Cardiac fibroblast (primary cell): ENCODE results near the gene OR2T29.
"Not testable (repeated sequence)": the region's sequence is repeated elsewhere in the genome, so short reads cannot be mapped to it uniquely, and the experiment has no call there.

ENCODE experiments used
- DNase-seq, 2 donors: peaks; one replicate each; pipeline versions ENCODE4 v3.0.0 to v3.0.0-alpha.2; 2010; ENCODE audit warnings: low read depth in 2 of 2
- H3K4me3 ChIP-seq, 2 donors: replicated peaks in 1 of 2; 1 replicate in 1 of 2; 2 replicates in 1 of 2; pipeline ENCODE4 v1.5.1; 2011; ENCODE audit warnings: low read depth in 2 of 2, low read length in 2 of 2, mild to moderate bottlenecking in 2 of 2, moderate library complexity in 1 of 2
- TF ChIP-seq, protein P1 (sequence below): IDR thresholded peaks from one replicate; pipeline ENCODE4 v1.5.1; 2011; ENCODE audit warnings: low read depth, mild to moderate bottlenecking, low read length, inconsistent platforms

Gene OR2T29, protein sequence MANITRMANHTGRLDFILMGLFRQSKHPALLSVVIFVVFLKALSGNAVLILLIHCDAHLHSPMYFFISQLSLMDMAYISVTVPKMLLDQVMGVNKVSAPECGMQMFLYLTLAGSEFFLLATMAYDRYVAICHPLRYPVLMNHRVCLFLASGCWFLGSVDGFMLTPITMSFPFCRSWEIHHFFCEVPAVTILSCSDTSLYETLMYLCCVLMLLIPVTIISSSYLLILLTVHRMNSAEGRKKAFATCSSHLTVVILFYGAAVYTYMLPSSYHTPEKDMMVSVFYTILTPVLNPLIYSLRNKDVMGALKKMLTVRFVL

DNA sequence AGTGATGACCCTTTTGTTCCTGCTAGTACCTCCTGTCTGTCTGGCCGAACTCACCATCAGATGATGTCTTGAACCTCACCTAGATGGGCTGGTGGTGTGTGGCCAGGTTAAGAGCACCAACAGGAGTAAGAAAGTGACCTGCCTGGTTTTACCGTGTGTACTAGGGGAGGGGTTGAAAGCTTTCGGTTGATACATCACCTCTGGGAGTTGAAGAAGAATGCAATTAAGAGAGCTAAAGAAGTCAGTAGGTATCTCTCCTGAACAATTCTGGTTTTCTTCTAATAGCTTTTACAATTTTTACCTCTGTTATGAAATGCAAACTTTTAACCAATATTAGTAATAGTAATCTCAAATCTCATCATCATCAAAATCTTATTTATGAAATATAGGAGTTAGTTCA is at the start of gene OR2T29:
TSS of gene OR2T29 (minus strand) at position 101 of the 400 bp plus-strand sequence. CDS start 3,281 bp downstream, outside the sequence.
- not testable (repeated sequence) for H3K4me3 ChIP-seq, DNase-seq

DNA sequence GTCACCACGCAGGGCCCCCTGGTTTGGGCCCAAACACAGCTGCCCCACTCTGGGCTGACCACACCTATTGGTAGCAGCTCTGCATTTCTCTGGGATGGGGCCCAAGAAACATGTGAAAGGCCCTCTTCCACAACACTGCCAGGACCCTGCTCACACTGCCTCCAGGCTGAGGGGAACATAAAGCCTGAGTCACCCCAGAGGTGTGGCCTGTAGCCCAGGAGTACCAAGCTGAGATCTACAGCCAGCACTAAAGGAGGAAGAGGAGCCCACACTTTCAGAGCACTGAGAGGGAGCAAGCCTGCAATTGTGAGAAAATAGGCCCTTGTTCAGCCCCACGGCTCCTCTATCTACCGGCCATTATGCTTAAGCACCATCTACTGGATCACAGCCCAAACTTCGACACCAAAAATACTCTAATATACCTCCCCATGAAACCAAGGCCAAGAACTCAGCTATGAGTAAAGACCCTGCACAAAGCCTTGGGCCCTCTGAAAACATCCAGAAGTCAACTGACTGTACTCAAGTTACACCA is 49.4 kb upstream of the OR2T29 start:
- no peak for DNase-seq

DNA sequence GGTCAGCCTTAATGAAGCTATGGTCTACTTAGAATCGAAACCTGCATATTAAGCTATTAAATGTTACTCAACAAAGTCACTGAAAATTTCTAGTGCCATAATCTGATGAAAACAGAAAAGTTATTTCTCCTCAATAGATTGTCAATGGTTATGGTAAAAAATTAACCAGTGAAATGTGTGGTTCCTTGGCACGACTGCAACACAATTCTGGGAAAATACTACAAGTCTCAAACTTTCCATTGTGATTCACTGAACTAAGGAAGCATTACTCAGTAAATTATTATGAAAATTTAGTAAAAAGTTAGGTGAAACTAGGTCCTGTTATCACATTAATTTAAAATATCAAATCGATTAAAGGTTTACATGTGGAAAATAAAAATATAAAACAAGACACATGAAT is 47.7 kb upstream of the OR2T29 start:
- DNase-seq = no peak
- TF ChIP-seq, protein P1, sequence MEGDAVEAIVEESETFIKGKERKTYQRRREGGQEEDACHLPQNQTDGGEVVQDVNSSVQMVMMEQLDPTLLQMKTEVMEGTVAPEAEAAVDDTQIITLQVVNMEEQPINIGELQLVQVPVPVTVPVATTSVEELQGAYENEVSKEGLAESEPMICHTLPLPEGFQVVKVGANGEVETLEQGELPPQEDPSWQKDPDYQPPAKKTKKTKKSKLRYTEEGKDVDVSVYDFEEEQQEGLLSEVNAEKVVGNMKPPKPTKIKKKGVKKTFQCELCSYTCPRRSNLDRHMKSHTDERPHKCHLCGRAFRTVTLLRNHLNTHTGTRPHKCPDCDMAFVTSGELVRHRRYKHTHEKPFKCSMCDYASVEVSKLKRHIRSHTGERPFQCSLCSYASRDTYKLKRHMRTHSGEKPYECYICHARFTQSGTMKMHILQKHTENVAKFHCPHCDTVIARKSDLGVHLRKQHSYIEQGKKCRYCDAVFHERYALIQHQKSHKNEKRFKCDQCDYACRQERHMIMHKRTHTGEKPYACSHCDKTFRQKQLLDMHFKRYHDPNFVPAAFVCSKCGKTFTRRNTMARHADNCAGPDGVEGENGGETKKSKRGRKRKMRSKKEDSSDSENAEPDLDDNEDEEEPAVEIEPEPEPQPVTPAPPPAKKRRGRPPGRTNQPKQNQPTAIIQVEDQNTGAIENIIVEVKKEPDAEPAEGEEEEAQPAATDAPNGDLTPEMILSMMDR = no peak
- H3K4me3 ChIP-seq = no peak overlapping the region

More for the DNA sequence above, 49.4 kb upstream of the OR2T29 start:
- no peak overlapping the region for H3K4me3 ChIP-seq
- TF ChIP-seq, protein P1 = no peak

DNA sequence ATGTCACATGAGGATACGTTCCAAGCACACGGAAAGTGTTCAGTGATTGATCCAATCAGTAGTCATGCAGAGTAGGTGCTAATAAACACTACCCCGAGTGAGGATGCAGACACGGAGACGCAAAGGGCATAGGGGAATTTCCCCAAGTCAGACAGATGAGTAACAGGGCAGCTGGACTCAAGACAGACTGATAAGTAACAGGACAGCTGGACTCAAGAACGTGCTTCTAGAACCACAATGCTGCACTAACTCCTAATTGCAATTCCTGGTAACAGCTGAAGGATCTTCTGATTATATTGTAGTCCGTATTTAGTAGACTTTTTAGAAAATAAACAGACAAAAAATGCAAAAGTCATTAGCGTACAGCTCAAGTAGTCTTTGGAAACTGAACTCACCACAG is 36.8 kb upstream of the OR2T29 start:
- TF ChIP-seq, protein P1 = no peak
- H3K4me3 ChIP-seq = no peak overlapping the region

DNA sequence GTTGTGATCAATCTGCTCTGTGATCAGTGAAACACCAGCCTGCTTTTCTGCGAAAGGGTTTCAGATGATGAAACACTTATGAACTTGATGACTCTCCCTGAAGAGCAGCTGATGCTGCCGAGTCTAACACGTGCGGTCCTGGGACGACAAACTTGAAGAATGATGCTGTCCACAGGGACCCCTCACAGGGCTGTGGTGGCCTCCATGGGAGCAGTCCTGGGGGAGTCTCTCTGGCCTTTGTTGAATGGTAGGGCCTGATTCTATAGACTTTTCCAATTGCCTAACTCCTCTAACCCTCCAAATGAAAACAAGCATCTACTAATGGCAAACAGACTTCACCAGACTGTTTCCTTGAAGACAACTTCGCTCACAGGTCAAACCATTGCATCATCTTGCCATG is 35.0 kb upstream of the OR2T29 start, which contains the start of gene OR2T10:
TSS of gene OR2T10 (minus strand) at position 112 of the 400 bp plus-strand sequence. CDS start 3,932 bp downstream, outside the sequence.
- H3K4me3 ChIP-seq = no peak within 1 kb of the TSS
- TF ChIP-seq, protein P1 = no peak
- no peak for DNase-seq

More for the DNA sequence above, 36.8 kb upstream of the OR2T29 start:
- no peak for DNase-seq

DNA sequence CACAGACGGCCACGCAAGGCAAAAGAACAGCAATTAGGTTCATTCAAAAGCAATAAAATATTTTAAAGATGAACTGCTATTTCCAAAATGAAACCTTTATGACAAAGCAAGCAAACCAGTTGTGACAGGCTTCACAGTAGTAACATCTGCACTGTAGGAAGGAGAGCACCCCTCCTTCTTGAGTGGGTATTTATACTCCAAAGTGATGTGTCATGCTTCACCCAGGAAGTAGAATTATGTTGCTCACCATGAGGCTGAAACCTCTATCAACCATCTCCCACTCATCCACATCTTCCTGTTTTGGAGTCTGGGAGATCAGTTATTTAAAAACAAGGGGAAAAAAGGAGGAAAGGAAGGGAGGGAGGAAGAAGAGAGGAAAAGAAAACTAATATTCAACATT is 34.0 kb upstream of the OR2T29 start:
- H3K4me3 ChIP-seq = no peak overlapping the region
- TF ChIP-seq, protein P1 = no peak
- peak in 1 of 2 donors; percentile 2 for DNase-seq

DNA sequence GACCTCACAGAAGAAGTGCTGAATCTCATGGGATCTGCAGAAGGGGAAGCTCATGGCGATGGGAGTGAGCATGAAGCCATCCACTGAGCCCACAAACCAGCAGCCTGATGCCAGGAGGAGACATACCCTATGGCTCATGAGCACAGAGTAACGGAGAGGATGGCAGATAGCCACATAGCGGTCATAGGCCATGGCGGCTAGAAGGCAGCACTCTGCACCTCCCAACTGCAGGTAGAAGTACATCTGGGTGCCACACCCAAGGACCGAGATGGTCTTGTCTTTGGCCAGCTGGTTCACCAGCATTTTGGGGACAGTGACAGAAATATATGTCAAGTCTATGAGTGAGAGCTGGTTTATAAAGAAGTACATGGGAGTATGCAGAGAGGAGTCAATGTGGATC is 30.7 kb upstream of the OR2T29 start:
- H3K4me3 ChIP-seq = no peak overlapping the region
- no peak for DNase-seq
- TF ChIP-seq, protein P1 = no peak
